HEK293T (cell line): Measurements from ENCODE around the gene POLR3A.

Experiments
- ARNT ChIP-seq: fragments of 450-650 bp; IDR thresholded peaks from 2 replicates; pipeline ENCODE4 v1.6.1; 2017; ENCODE audit warnings: mild to moderate bottlenecking
- BHLHE40 ChIP-seq: fragments of 450-650 bp; IDR thresholded peaks from 2 replicates; pipeline ENCODE4 v1.6.1; 2016; ENCODE audit warnings: mild to moderate bottlenecking, moderate library complexity, borderline replicate concordance
- CTBP1 ChIP-seq: fragments of 450-650 bp; IDR thresholded peaks from 2 replicates; pipeline ENCODE4 v1.6.1; 2016; ENCODE audit warnings: borderline replicate concordance
- ELF4 ChIP-seq: fragments of 450-650 bp; IDR thresholded peaks from 2 replicates; pipeline ENCODE4 v1.6.1; 2017; ENCODE audit warnings: antibody characterized with exemption
- FOXA1 ChIP-seq: fragments of 450-650 bp; IDR thresholded peaks from 2 replicates; pipeline ENCODE4 v1.6.1; 2016; ENCODE audit warnings: mild to moderate bottlenecking
- FOXK2 ChIP-seq: fragments of 450-650 bp; IDR thresholded peaks from 2 replicates; pipeline ENCODE4 v1.6.1; 2016; ENCODE audit warnings: mild to moderate bottlenecking
- FOXM1 ChIP-seq: fragments of 450-650 bp; IDR thresholded peaks from 2 replicates; pipeline ENCODE4 v1.6.1; 2017; ENCODE audit warnings: mild to moderate bottlenecking, borderline replicate concordance
- L3MBTL2 ChIP-seq: fragments of 450-650 bp; conservative IDR thresholded peaks from 2 replicates; pipeline ENCODE4 v1.6.1; 2016; ENCODE audit warnings: mild to moderate bottlenecking
- LEF1 ChIP-seq: fragments of 450-650 bp; IDR thresholded peaks from 2 replicates; pipeline ENCODE4 v1.6.1; 2017; ENCODE audit warnings: mild to moderate bottlenecking, borderline replicate concordance
- SP1 ChIP-seq: fragments of 450-650 bp; IDR thresholded peaks from 2 replicates; pipeline ENCODE4 v1.6.1; 2017
- TARDBP ChIP-seq: fragments of 450-650 bp; IDR thresholded peaks from 2 replicates; pipeline ENCODE4 v1.6.1; 2016
- ZNF384 ChIP-seq: fragments of 450-650 bp; IDR thresholded peaks from 2 replicates; pipeline ENCODE4 v1.6.1; 2016

- TF ChIP-seq FOXM1 (no peak), LEF1 (no peak), ZNF384 (no peak), L3MBTL2 (no peak), SP1 (no peak), BHLHE40 (no peak), FOXK2 (no peak), FOXA1 (no peak), TARDBP (no peak), ELF4 (no peak), CTBP1 (no peak), ARNT (no peak)
These were observed 88.7 kb downstream of the POLR3A start for GRCh38 chr10:77940627-77941026.
